Progenitor cell of endocrine pancreas (in vitro differentiated cells): ENCODE measurements around the gene BCKDHB. TPM values are rescaled to one million over a fixed set of nuclear protein-coding genes. Genes with fewer than 3 reads are reported as not detected.

Experiments
- DNase-seq: peaks from one replicate; pipeline ENCODE4 v3.0.0; 2021; ENCODE audit warnings: low spot score; ENCODE audit not compliant: unreplicated experiment
- H3K27ac Mint-ChIP-seq: 2 replicates; pipeline ENCODE4 v1.8.0; 2021; ENCODE audit warnings: mild to moderate bottlenecking, moderate library complexity, mixed read lengths
- H3K27me3 Mint-ChIP-seq: 2 replicates; pipeline ENCODE4 v1.8.0; 2021; ENCODE audit warnings: mixed read lengths
- H3K36me3 Mint-ChIP-seq: 2 replicates; pipeline ENCODE4 v1.8.0; 2022; ENCODE audit warnings: mixed read lengths; ENCODE audit not compliant: insufficient read depth
- H3K4me1 Mint-ChIP-seq: 2 replicates; pipeline ENCODE4 v1.8.0; 2021; ENCODE audit warnings: low read depth, mixed read lengths
- H3K4me3 Mint-ChIP-seq: 2 replicates; pipeline ENCODE4 v1.8.0; 2021; ENCODE audit warnings: low read depth, mild to moderate bottlenecking, moderate library complexity, mixed read lengths
- H3K9me3 Mint-ChIP-seq: 2 replicates; pipeline ENCODE4 v1.8.0; 2021; ENCODE audit warnings: low read depth, mixed read lengths
- total RNA-seq: library from RNA; stranded (reverse); gene quantifications from 2 replicates; pipeline ENCODE4 v1.2.1, GENCODE V29; 2021
- TF ChIP-seq, protein P1 (sequence below): fragments of 200-600 bp; sonication (generic); IDR thresholded peaks from one replicate; pipeline ENCODE4 v1.5.0; 2021; ENCODE audit warnings: antibody characterized with exemption, mild to moderate bottlenecking; ENCODE audit not compliant: unreplicated experiment

Gene BCKDHB
- total RNA-seq, 1 donor from 2014 or later = 30.7 TPM

DNA sequence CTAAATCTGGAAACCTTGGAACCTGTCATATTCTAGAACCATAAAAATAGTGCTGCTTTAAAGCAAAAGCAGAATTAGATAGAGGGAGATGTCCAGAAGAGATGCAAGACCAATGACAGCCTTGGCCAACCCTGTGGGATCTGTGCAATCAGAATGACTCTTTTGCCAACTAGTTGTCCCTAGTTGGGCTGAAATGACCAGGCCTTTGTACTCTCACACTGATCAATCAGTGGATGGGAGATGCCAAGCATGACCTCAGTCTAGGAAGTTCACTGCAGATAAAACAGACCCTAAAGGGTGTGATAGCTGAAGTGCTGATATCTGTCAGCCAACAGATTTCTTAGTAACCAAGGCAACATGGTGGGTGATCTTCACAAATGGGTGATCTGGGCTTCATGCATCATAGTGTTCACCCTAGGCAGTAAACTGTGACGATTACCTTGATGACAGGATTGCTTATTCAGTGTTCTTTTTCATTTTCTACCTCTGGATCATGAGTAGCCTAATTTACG is 52.1 kb downstream of the BCKDHB start:
- H3K36me3 Mint-ChIP-seq = no peaks in the 10 kb centered on the region
- H3K4me3 Mint-ChIP-seq = no peak overlapping the region
- H3K27me3 Mint-ChIP-seq = no peaks in the 10 kb centered on the region
- peaks cover 4% of the 10 kb centered on the region for H3K4me1 Mint-ChIP-seq
- TF ChIP-seq, protein P1, sequence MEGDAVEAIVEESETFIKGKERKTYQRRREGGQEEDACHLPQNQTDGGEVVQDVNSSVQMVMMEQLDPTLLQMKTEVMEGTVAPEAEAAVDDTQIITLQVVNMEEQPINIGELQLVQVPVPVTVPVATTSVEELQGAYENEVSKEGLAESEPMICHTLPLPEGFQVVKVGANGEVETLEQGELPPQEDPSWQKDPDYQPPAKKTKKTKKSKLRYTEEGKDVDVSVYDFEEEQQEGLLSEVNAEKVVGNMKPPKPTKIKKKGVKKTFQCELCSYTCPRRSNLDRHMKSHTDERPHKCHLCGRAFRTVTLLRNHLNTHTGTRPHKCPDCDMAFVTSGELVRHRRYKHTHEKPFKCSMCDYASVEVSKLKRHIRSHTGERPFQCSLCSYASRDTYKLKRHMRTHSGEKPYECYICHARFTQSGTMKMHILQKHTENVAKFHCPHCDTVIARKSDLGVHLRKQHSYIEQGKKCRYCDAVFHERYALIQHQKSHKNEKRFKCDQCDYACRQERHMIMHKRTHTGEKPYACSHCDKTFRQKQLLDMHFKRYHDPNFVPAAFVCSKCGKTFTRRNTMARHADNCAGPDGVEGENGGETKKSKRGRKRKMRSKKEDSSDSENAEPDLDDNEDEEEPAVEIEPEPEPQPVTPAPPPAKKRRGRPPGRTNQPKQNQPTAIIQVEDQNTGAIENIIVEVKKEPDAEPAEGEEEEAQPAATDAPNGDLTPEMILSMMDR = no peak
- no peaks in the 10 kb centered on the region for H3K9me3 Mint-ChIP-seq
- no peak for DNase-seq
- H3K27ac Mint-ChIP-seq = no peak overlapping the region

DNA sequence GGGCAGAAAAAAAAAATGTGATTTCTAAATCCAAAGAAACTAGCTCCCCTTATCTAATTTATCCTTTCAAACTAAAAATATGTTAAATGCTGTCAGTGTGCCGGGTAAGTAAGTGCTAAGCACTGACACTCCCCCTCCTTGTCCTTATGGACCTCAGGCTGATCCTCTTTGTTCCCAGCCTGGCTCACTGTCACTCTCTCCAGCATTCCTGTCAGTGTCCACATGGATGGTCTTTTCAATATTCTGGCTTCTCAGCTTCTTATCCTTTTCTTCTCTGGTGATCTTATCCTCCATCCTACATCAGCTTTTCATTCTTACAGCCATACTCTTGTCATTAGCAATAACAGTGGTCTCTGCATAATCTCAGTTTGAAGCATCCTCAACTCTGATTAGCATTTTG is 55.0 kb downstream of the BCKDHB start:
- Mint-ChIP-seq H3K27me3 (no peaks in the 10 kb centered on the region), H3K9me3 (no peaks in the 10 kb centered on the region), H3K36me3 (no peaks in the 10 kb centered on the region), H3K27ac (no peak overlapping the region), H3K4me1 (peaks cover 4% of the 10 kb centered on the region), H3K4me3 (no peak overlapping the region)
- no peak for DNase-seq
- TF ChIP-seq, protein P1 = no peak

DNA sequence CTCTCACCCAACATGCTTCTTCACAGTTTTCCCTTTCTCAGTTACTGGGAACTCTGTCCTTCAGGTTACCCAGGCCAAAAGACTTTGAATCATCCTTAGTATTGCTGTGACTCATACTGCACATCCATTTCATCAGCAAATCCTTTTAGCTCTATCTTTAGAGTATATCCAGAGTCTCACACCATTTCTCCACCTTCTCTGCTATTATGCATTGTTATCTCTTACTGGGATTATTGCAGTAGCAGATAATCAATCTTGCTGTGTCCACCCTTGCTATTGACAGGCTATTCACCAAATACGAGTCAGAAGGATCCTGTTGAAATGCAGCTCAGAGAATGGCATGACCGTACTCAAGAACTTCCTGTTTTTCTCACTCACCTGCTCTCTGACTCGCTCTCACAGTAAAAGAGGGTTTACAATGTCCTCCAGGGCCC is 57.3 kb downstream of the BCKDHB start:
- H3K27me3 Mint-ChIP-seq = no peaks in the 10 kb centered on the region
- H3K4me3 Mint-ChIP-seq = no peak overlapping the region
- no peak for DNase-seq
- TF ChIP-seq, protein P1 = no peak
- no peak overlapping the region for H3K27ac Mint-ChIP-seq
- peaks cover 2% of the 10 kb centered on the region for H3K36me3 Mint-ChIP-seq
- H3K4me1 Mint-ChIP-seq = peaks cover 4% of the 10 kb centered on the region
- H3K9me3 Mint-ChIP-seq = no peaks in the 10 kb centered on the region

DNA sequence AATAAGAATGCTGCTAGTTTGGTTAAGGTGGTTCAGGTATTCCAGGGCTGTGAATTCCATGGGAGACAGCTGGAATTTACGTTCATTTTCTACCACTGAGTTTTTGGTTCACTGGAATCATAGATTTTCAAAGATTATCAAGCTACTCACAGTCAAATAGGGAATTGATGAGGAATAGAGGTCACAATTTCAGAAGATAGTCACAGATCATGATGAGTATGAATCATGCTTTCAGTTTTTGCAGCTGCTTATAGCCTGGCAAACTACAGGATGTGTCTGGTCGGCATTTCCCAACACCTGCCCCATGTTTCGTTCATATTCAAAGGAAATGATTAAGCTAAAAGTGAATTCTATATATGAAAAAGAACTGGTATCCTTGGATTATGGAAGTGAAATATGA is 58.7 kb downstream of the BCKDHB start:
- Mint-ChIP-seq H3K4me3 (no peak overlapping the region), H3K4me1 (peaks cover 4% of the 10 kb centered on the region), H3K27me3 (no peaks in the 10 kb centered on the region), H3K9me3 (no peaks in the 10 kb centered on the region), H3K36me3 (peaks cover 4% of the 10 kb centered on the region), H3K27ac (no peak overlapping the region)
- TF ChIP-seq, protein P1 = no peak
- DNase-seq = no peak

DNA sequence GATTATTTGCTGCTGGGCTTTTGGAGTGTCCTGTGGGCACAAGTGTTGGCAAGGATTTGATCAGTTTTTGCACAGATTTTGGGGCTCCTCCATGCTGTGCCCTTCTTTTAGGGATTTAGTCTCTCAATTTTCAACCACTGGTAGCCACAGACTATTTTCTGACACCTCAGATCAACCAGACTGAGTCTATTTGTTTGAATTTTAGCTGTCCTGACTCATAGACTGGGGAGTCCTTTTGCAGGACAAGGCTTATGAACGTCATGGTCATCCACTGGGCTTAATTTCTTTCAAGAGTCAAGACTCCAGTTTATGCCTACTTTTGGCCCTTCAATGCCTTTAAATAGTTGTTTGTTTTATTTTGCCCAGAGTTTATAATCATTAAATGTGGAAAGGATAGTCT is 59.3 kb downstream of the BCKDHB start:
- H3K36me3 Mint-ChIP-seq = peaks cover 4% of the 10 kb centered on the region

More for the DNA sequence above, 59.3 kb downstream of the BCKDHB start:
- peaks cover 4% of the 10 kb centered on the region for H3K4me1 Mint-ChIP-seq
- no peaks in the 10 kb centered on the region for H3K9me3 Mint-ChIP-seq
- H3K27me3 Mint-ChIP-seq = no peaks in the 10 kb centered on the region
- DNase-seq = no peak
- H3K27ac Mint-ChIP-seq = no peak overlapping the region
- no peak overlapping the region for H3K4me3 Mint-ChIP-seq
- TF ChIP-seq, protein P1 = no peak
